ENCODE measurements around the gene HAO1.

GRCh38 chr20:7940341-7940740 lies at the start of gene HAO1:
- TF ChIP-seq GATA2 (IDR thresholded peaks at IDR 0.05; ENCODE audit: low read depth, low read length) (no peak), GATA3 (IDR thresholded peaks at IDR 0.05; ENCODE audit: low read depth, low read length) (no peak)
